Astrocyte of the spinal cord (primary cell): ENCODE results near the gene C3.

Experiments used
- DNase-seq: peaks from one replicate; pipeline ENCODE4 v3.0.0; 2011; ENCODE audit warnings: low read depth, low spot score
- H3K4me3 ChIP-seq: 2 replicates; pipeline ENCODE4 v1.5.1; 2011; ENCODE audit warnings: low read depth, mild to moderate bottlenecking, low read length, moderate library complexity
- in situ Hi-C: cut with HindIII; loops from 2 replicates; pipeline ENCODE4 v1.10.0; 2017; ENCODE audit warnings: low sequenced_read_pairs
- TF ChIP-seq, protein P1 (sequence below): IDR thresholded peaks from 2 replicates; pipeline ENCODE4 v1.5.1; 2012; ENCODE audit warnings: low read depth, mild to moderate bottlenecking, low read length, inconsistent platforms

C3 gene

DNA sequence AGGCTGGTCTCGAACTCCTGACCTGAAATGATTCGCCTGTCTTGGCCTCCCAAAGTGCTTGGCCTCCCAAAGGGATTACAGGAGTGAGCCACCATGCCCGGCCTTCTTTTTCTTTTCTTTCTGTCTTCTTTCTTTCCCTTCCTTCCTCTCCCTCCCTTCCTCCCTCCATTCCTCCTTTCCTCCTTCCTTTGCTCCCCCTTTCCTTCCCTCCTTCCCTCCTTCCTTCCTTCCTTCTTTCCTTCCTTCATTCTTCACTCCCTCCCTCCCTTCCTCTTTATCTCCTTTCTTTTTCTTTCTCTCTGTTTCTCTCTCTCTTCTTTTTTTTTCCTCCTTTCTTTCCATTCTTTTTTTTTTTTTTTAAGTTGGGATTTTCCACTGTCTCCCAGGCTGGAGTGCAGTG lies 12.1 kb downstream of the C3 start:
- TF ChIP-seq, protein P1, sequence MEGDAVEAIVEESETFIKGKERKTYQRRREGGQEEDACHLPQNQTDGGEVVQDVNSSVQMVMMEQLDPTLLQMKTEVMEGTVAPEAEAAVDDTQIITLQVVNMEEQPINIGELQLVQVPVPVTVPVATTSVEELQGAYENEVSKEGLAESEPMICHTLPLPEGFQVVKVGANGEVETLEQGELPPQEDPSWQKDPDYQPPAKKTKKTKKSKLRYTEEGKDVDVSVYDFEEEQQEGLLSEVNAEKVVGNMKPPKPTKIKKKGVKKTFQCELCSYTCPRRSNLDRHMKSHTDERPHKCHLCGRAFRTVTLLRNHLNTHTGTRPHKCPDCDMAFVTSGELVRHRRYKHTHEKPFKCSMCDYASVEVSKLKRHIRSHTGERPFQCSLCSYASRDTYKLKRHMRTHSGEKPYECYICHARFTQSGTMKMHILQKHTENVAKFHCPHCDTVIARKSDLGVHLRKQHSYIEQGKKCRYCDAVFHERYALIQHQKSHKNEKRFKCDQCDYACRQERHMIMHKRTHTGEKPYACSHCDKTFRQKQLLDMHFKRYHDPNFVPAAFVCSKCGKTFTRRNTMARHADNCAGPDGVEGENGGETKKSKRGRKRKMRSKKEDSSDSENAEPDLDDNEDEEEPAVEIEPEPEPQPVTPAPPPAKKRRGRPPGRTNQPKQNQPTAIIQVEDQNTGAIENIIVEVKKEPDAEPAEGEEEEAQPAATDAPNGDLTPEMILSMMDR: no peak
- no peak for DNase-seq
- in situ Hi-C loops: no loop called here
- H3K4me3 ChIP-seq: no peak overlapping the region

DNA sequence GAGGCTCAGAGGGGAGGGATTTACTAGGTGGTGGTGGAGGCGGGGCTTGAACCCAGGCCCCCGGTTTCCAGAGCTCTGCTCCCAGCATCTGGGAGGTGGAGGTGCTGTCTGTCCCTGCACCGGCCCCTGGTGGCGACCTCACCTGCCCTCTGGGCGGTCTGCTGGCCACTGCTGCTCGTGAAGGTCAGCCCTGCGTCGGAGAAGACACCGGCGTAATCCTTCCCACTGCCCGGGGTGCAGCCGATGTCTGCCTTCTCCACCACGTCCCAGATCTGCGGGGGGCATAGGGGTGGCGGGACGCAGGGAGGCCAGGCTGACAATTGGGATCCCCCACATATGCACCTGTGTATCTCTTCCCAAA lies 12.8 kb downstream of the C3 start:
- TF ChIP-seq, protein P1: no peak
- in situ Hi-C loops: no loop called here
- no peak for DNase-seq
- H3K4me3 ChIP-seq: no peak overlapping the region

GRCh38 chr19:6707011-6707657 lies 13.3 kb downstream of the C3 start:
- in situ Hi-C loops: no loop called here
- TF ChIP-seq, protein P1: no peak
- no peak for DNase-seq
- no peak overlapping the region for H3K4me3 ChIP-seq

DNA sequence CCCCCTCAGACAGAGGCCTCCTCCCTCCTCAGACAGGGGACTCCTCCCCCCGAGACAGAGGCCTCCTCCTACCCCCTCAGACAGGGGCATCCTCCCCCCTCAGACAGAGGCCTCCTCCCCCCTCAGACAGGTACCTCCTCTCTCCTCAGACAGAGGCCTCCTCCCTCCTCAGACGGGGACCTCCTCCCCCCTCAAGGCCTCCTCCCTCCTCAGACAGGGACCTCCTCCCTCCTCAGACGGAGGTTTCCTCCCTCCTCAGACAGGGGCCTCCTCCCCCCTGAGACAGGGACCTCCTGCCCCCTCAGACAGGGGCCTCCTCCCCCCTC lies 13.9 kb downstream of the C3 start:
- in situ Hi-C loops: no loop called here
- DNase-seq: no peak
- TF ChIP-seq, protein P1: no peak
- H3K4me3 ChIP-seq: no peak overlapping the region

DNA sequence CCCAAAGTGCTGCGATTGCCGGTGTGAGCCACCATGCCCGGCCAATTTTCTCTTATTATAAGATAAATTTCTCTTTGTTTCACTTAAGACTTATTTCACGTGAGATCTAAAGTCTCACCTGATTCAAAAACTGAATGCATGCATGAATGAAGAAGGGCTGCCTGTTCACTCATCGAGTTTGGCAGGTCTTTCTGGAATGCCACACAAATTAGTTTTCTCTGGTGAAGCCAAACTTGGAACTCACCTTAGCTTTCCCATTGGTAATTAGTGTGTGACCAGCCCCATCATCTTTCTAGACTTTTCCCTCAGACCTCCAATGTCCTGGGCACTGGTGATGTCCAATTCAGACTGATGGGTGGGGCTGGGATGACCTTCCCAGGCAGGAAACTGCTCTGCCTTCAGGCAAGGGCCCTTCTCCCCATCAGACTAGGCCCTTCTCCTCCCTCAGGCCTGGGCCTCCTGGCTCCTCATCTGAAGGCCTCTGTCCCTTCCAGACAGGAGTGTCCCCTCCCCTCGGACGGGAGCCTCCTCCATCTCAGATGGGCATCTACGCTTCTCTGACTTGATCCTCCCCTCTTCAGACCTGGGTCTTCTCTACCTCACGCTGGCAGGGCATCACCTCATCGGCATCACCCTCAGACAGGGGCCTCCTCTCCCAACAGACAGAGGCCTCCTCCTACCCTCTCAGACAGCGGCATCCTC lies 14.4 kb downstream of the C3 start:
- in situ Hi-C loops: no loop called here
- DNase-seq: no peak
- TF ChIP-seq, protein P1: no peak
- no peak overlapping the region for H3K4me3 ChIP-seq

DNA sequence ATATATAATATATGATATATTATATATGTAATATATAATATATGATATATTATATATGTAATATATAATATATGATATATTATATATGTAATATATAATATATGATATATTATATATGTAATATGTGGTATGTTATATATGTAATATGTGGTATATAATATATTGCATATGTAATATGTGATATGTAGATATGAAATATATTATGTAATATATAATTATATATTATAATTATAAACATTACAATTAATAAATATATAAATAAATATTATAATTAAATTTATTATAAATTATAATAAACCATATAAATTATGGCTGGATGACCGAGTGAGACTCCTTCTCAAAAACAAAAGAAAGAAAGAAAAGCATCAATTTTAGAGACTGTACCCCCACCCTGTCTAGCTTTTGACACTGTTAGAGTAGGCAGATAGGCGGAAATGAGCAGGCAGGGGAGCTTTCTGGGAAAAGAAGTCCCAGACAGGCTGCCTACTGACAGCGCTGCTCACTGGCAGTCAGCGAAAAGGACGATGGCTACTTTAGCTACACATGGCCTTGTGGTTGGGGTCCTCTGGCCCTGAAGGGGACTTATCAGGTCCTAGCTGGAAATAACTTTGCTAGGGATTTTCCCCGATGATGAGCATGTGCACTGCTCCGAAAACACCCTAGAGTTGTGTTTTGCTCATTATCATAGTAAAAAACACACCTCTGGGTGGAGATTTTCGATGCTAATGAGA lies 19.7 kb downstream of the C3 start:
- in situ Hi-C loops: no loop called here
- TF ChIP-seq, protein P1: no peak
- no peak for DNase-seq
- no peak overlapping the region for H3K4me3 ChIP-seq
